B cell (primary cell): ENCODE results near the gene ARHGAP42.

ENCODE experiments used
- EZH2 ChIP-seq: IDR thresholded peaks from 2 replicates; pipeline ENCODE4 v1.6.1; 2012; ENCODE audit warnings: borderline replicate concordance, low read depth, mild to moderate bottlenecking, moderate library complexity, low read length; ENCODE audit not compliant: insufficient read depth, poor library complexity, severe bottlenecking
- TF ChIP-seq, protein P1 (sequence below): fragments of 200-600 bp; IDR thresholded peaks from one replicate; pipeline ENCODE4 v1.8.0; 2022; ENCODE audit warnings: antibody characterized with exemption, mild to moderate bottlenecking

DNA sequence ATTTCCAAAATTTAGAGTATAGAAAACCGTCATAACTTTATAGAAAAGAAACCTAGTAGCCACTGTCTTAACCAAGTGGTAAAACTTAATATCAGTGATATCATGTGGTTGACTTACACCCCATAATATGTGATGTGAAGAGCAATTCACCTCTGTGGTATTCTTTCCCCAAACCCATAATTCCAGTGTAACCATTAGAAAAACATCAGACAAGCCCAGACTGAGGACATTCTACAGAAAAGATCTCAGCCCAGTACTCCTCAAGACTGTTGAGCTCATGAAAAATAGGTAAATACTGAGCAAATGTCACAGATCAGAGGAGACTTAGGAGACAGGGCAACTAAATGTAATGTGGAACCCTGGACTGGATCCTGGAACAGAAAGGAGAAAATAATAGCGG is 307.9 kb downstream of the ARHGAP42 start:
- TF ChIP-seq, protein P1, sequence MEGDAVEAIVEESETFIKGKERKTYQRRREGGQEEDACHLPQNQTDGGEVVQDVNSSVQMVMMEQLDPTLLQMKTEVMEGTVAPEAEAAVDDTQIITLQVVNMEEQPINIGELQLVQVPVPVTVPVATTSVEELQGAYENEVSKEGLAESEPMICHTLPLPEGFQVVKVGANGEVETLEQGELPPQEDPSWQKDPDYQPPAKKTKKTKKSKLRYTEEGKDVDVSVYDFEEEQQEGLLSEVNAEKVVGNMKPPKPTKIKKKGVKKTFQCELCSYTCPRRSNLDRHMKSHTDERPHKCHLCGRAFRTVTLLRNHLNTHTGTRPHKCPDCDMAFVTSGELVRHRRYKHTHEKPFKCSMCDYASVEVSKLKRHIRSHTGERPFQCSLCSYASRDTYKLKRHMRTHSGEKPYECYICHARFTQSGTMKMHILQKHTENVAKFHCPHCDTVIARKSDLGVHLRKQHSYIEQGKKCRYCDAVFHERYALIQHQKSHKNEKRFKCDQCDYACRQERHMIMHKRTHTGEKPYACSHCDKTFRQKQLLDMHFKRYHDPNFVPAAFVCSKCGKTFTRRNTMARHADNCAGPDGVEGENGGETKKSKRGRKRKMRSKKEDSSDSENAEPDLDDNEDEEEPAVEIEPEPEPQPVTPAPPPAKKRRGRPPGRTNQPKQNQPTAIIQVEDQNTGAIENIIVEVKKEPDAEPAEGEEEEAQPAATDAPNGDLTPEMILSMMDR = no peak
- no peak for TF ChIP-seq EZH2
